Ovary (tissue), 3 donors: Measurements from ENCODE around the gene MCM3AP.

Source experiments
- CTCF ChIP-seq, 3 donors: fragments of 450-650 bp in 2 of 3; fragments of 200-600 bp in 1 of 3; IDR thresholded peaks; one replicate each; pipeline versions ENCODE4 v1.5.1 to v1.8.0; 2016 to 2022; ENCODE audit warnings: antibody characterized with exemption in 3 of 3, mild to moderate bottlenecking in 1 of 3
- EP300 ChIP-seq: sonication (generic); formaldehyde crosslinking; IDR thresholded peaks from one replicate; pipeline ENCODE4 v1.6.1; 2017; ENCODE audit warnings: antibody characterized with exemption
- POLR2A ChIP-seq: fragments of 450-650 bp; IDR thresholded peaks from one replicate; pipeline ENCODE4 v1.6.1; 2017; ENCODE audit warnings: antibody characterized with exemption, mild to moderate bottlenecking, moderate library complexity
- donor health status: DM: no; HTN: no; CAD: no.

GRCh38 chr21:46304955-46305354, 19.5 kb upstream of the MCM3AP start:
- no peak for TF ChIP-seq CTCF (IDR thresholded peaks at IDR 0.05)
- TF ChIP-seq POLR2A = no peak
- no peak for TF ChIP-seq EP300
